Measurements from ENCODE around the gene CNRIP1.
"Not testable (repeated sequence)": the region's sequence is repeated elsewhere in the genome, so short reads cannot be mapped to it uniquely, and the experiment has no call there.

CNRIP1 gene

DNA sequence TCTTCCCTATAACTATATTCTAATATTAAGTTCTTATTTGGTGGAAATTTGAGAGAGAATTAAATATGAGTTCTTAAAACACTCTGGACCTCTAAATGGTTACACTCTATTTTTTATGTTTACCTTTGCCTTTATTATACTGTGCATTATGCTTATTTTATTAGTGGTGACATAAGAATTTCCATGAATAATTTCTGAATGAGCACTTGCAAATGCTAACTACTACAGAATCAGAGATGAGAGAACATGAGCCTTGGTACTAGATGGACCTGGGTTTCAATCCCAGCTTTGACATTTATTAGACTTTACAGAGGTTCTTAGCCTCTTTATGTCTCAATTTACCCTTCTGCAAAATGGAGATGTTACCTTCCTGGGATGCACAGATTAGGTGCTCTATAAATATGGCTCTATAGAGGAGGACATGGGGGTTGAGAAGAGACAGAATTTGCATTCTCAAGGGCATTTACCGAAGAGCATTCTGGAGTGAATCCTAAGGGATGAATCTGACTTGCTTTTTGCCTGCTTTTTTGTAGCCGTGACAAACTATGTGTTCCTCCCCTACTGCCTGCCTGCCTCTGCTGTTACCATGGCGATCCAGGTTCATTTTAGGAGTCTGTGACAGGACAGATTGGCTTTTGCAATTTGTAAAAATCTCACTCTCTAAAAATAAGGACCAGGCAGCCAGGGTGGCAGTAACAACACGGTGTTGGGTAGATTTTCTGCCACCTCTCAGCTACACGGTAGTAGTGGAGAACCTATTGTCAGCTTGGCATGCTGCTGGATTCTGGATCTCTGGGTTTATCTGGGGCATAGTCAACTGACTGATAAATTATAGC is 20.7 kb upstream of the CNRIP1 start:
- DNase-seq (ENCODE audit: low read depth in 3 of 3), result no peak

DNA sequence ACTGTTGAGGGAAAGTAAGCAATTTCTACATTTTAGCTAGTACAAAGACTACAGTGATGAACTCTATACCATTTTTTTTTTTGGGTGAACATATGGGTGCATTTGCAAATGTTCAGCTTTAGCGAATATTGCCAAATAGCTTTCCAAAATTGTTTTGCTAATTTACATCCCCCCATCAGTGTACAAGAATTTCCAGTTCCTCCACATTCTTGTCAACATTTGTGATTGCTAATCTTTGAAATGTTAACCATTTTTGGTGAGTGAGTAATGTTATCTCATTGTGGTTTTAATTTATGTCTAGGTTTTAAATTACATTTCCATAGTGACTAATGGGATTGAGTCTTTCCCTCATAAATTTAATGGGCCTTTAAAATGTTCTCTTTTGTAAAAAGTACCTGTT is 16.4 kb upstream of the CNRIP1 start:
- no peak for DNase-seq (ENCODE audit: low read depth in 3 of 3)

DNA sequence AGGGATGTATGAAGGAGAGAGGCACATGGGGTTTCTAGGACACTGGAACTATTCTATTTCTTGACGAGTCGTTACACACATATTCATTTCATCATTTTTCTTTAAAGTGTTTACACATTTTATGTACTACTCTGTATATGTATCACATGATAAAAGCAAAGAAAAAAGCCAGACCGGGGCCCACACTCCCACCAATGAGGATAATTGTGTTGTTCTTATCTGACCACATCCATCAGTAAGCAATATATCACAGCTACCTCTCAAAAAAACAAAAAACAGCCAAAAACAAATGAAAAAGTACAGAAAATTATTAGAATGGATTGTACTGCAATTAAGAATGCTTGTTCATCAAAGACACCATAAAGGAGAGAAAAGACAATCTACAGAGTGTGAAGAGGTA is 14.2 kb upstream of the CNRIP1 start:
- DNase-seq (ENCODE audit: low read depth in 3 of 3), result no peak

DNA sequence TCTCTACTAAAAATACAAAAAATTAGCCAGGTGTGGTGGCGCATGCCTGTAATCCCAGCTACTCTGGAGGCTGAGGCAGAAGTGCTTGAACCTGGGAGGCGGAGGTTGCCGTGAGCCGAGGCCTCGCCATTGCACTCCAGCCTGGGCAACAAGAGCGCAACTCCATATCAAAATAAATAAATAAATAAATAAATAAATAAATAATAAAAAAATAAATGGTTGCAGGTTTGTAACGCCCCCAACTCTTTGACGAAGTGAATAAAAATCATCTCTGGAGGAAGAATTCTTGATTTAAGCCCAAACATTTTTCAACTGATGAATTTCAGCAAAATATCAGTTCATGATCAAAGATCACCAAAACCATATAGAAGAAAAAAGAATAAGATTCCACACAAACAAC is 13.3 kb upstream of the CNRIP1 start:
- DNase-seq (ENCODE audit: low read depth in 3 of 3), result no peak

DNA sequence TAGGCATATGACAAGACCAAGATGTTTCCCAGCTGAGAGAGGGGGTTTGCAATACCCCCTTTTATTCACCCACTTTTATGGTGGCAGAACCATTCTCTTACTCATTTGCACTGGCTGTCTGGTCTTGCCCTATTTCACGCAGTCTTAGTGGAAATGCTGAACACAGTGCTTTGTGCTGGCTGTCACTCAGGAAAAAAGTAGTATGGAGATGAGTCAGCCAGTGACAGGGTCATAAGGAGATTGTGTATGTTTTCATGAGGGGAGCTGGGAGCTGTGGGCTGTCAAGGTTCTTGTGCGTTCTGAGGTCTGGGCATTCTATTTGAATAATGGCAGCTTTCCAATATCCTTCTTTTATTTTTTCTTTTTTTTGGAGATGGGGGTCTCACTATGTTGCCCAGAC is 10.9 kb upstream of the CNRIP1 start:
- no peak for DNase-seq (ENCODE audit: low read depth in 3 of 3)

DNA sequence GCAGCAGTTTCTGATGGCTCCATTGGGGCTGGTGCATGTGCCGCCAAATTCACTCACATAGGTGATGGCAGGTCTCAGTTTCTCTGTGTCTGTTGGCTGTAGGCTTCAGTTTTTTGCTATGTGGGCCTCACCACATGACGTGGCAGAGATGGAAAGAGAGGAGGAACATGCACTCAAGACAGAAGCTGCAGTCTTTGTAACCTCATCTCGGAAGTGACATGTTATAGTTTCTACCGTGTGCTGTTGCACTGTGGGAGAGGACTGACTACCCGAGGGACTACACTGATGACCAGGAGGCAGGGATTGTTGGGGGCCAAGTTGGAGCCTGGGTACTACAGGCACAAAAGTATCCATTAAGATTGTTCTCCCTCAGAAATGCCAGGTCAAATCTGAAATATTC is 9.2 kb upstream of the CNRIP1 start:
- DNase-seq (ENCODE audit: low read depth in 3 of 3), result no peak

DNA sequence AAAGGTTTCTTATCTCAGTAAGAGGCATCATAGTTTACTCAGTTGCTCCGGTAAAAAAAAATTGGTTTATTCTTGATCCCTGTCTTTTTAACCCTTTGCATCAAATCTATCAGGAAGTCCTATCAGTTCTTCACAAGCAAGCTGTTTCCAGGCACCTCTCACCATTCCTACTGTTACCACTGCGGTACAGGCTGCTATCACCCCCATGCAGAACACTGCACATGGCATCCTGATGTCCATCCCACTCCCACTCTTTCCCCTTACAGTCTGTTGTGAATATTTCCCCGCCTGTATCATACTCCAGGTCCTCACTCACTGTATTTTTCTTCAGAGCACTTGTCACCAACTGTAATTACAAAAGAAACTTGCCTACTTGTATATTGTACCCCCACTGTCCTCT is 5.3 kb upstream of the CNRIP1 start:
- DNase-seq (ENCODE audit: low read depth in 3 of 3), result no peak

DNA sequence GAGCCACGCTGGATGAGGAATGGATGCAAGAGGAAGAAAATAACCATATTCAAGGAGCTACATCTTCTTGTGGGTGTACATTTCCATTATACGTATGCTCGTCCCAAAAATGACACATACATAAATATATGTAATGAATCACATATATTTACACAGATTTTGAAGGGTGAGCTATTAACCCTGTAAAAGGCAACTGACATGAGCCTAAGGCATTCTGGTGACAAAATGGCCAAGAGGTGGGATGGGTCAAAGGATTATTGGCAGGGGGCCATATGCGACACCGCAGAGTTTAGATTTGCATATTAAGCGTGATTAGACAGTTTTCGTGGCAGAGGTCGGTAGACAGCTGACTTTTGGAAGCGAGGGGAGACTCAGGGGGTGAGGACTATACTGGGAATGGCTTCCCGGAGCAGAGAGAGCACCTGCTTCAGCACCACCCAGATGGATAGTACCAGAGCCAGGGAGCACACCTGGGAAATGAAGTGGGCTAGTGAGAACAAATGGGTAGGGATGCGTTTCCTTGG is 431 bp upstream of the CNRIP1 start:
- no peak for DNase-seq (ENCODE audit: low read depth in 3 of 3)

DNA sequence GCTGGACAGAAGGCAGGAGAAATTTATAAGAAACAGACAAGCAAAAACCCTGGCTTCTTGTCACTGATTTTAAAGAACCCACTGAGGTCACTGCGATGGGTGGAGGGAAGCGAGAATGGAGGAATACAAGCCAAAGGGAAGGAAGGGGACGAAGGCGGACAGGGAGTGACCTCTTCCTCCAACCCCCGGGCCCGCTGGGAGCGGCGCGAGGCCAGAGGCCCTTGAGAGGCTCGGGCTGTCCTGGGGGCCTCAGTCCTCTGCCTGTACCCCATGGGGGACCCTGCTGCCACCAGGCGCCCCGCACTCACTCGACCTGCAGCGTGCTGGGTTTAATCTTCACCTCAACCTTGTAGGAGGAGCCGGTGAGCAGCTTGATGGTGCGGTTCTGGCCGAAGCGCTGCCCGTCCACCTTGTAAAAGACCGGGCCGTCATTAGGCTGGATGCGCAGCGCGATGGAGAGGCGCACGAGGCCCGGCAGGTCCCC is 793 bp downstream of the CNRIP1 start:
- DNase-seq (ENCODE audit: low read depth in 3 of 3), result no peak

DNA sequence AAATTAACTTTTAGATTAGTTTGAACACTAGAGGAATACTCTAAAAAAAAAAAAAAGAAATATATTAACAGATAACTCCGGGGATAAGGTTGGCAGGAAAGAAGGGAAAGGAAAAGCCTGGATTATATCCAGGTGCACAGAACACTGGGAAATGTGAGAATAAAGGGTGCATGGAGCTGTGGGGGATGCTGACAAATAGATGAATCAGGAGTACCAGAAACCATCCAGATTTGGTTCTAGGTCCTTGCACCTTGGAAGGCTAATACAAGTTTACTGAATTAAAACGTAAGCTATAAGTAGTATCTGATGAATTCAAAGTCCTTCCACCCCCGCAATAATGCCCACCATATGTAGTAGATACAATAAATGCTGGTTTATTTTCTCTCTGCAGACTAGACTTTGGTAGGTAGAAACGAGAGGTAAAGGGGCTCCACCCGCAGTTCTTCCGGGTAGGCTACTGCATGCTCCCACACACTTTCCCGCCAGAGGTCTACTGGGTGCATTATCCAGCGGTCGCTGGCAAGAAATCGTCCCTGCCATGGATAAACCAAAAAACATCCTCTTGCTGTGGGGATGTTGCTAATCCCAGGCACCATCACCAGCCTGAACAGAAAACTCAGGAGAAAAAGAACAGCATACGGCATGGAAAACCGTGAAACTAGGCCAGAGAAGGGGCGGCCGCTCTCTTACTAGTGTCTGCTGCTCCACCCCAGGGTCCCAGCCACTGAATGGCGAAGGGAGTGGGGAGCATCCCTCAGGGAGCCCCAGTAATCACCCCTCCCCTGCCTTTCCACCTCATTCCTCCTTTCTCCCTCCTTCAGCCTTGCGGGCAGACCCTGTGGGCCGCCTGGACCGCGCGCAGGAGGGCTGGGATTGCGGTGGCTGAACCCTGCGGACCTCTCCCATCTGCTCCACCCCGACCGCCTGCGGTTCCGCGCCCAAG is 1.5 kb downstream of the CNRIP1 start:
- no peak for DNase-seq (ENCODE audit: low read depth in 3 of 3)

DNA sequence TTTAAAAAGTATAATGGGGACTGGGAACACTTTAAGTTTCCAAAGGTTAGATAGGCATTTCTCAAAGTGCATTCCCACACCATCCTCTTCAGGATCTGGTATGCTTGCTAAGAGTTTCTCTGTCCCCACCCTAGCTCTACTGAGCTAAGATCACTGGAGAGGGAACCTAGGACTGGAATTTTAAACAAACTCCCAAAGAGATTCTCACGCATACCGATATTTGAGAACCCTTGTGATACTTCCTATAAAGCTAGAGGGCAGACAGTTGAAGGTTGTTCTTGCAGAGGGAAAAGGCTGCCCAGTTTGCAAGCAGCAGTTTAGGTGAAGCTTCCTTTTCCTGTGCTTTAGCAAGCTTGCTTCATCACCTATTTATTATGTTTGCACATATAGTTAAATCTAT is 3.6 kb downstream of the CNRIP1 start:
- DNase-seq (ENCODE audit: low read depth in 3 of 3), result no peak

DNA sequence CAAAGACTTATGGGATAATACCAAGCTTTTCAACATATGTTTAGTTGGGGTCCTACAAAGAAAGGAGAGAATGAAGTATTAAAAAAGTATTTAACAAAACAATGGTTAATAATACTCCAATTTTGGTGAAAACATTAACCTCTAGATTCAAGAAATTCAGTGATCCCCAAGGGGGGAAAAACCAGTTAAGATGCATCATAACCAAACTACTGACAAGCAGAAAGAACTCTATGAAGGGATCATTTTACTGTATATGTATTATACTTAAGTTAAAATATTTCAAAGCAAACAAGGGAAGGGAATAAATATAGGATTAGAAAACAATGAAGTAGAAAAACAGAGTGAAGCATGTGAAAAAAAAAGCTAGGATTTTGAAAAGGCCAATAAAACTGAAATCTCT is 8.7 kb downstream of the CNRIP1 start:
- no peak for DNase-seq (ENCODE audit: low read depth in 3 of 3)

DNA sequence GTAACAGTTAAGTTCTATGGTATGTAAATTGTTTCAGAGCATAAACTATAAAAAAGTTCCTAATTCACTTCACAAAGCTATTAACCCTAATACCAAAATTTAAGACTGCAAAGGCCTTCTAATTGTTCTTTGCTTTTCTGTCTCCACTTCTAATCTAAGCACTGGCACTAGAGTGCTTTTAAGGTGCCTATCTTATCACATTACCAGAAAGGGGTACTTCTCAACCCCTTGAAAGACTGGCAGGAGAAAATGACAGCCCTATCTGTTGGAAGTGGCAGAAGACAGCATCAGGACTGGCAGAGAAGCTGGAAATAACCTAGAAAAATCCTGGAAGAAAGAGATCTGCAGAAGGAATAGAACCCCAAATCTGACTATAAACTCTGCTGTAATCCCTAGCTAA is 10.3 kb downstream of the CNRIP1 start:
- DNase-seq (ENCODE audit: low read depth in 3 of 3), result no peak

DNA sequence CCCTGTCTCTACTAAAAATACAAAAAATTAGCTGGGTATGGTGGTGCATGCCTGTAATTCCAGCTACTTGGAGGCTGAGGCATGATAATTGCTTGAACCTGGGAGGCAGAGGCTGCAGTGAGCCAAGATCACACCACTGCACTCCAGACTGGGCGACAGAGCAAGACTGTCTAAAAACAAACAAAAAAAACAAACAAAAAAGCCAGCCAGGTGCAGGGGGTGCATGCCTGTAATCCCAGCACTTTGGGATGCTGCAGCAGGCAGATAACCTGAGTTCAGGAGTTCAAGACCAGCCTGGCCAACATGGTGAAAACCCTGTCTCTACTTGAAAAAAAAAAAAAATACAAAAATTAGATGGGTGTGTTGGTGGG is 15.9 kb downstream of the CNRIP1 start:
- not testable (repeated sequence) for DNase-seq (ENCODE audit: low read depth in 3 of 3)

DNA sequence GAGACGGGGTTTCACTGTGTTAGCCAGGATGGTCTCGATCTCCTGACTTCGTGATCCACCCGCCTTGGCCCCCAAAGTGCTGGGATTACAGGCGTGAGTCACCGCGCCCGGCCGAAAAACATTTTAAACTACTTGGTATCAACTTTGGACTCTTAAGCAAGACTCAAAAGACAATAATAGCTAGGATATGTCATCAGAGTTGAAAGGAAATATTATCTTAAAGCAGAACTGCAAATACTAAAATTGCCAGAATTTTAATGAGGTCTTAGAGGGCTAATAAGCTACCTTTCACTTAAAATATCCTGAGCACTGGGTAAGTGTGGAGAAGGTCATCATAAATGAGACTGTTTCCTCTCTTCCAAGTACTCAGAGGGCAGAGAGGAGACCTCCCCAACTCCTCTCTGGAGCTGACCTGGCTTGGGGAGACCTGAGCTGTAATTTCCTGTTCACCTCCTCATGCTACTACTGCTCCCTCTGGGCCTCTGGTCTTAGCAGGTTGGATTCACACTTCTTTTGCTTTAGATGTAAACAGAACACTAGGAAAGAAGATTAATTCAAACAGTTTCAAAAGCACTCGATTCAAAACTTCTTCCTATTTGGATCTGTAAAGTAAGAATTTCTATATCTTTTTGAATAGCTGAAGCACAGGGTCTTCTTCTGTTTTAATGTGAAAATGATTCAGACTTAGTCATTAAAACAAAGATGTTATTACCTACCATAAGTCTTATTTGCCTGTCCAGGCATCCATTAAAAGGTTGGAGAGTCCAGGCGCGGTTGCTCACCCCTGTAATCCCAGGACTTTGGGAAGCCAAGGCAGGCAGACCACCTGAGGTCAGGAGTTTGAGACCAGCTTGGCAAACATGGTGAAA is 16.5 kb downstream of the CNRIP1 start:
- no peak for DNase-seq (ENCODE audit: low read depth in 3 of 3)

DNA sequence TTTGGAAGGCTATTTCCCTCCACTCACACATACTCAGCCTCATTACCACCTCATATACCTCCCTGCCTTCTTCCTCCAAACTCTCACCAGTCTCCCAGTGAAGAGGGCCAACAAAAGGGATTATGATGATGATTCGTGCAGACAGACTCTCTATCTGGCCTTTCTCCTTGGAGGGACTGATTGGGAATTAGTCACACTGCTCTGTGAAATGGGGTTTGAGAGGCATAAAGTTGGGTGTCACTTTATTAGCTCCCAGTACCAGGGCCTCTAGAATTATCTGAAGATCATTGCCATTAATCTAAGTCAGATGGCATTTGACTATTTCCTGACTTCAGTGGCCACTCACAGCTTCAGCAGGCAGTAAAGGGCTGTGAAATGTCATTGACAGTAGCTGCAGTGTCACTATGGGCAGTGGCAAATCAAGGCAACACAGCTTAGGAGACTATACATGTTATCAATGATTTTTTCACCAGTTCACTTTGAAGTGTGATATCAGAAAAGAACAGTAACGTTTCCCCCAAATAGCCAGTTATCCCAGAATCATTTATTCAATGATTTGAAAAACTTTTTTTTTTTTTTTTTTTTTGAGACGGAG is 17.4 kb downstream of the CNRIP1 start:
- DNase-seq (ENCODE audit: low read depth in 3 of 3), result no peak

DNA sequence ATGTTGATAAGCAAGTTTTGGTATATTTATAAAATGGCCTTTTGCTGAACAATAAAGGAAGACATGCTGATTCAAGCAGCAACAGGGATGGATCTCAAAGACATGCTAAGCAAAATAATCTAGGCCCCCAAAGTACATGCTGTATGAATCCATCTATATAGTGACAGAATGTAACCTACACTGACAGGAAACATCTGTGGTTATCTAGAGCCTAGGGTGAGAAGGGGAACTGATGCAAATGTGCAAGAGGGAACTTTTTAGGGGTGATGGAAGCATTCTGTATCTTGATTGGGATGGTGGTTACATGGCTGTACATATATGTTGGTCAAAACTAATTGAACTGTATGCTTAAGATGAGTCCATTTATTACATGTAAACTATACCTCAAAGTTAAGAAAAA is 24.2 kb downstream of the CNRIP1 start:
- no peak for DNase-seq (ENCODE audit: low read depth in 3 of 3)

DNA sequence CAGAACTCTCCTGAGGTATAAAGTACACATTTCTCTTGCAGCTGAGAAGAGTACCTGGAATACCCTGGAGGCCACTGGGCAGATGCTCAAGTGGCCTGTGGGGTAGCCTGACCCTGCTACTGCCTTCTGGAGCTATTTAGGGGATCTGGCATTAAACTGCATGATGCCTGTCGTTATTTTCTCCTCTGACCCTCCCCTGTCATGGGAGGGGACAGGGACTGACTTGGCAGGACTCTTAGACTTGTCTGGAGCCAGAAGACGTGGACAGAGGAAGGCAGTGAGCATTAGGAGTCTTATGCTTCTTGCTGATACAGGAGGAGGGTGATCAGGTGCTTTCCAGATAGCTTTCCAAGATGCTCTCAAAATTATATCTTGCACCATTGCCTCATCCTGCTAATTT is 24.8 kb downstream of the CNRIP1 start:
- DNase-seq (ENCODE audit: low read depth in 3 of 3), result no peak

DNA sequence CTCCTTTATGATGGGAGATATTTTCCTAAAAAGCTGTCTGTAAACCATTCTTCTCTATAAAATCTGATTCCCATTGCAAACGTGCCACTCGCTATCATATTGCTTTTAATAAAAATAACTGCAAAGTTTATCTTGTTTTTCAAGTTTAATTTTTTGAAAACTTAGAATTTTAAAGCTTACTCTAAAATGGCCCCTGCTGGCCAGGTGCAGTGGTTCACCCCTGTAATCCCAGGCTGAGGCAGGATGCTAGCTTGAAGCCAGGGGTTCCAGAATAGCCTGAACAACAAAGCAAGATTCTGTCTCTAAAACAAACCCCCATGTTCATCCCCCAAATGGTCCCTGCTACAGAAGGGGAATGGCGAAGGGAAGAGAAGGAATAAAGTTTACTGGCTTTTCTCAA is 25.6 kb downstream of the CNRIP1 start:
- DNase-seq (ENCODE audit: low read depth in 3 of 3), result no peak

DNA sequence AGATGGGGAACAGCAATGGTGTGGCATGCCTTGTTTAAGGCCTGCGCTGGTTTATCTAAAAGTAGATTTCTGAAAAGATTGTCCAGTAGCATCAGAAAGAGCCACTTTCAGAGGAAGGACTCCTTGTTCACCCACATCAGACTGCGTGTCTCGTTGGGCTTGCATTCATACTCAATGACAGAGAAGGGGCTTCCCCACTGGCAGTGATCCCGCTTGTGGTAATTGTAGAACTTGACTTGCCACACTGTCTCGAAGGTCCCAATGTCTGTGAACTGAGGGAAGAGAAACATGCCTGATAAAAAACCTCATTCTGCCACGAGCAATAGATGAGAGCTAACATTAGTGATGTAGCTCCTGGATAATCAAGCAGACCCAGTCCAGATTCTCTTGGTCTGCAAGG is 26.0 kb downstream of the CNRIP1 start:
- DNase-seq (ENCODE audit: low read depth in 3 of 3), result no peak

DNA sequence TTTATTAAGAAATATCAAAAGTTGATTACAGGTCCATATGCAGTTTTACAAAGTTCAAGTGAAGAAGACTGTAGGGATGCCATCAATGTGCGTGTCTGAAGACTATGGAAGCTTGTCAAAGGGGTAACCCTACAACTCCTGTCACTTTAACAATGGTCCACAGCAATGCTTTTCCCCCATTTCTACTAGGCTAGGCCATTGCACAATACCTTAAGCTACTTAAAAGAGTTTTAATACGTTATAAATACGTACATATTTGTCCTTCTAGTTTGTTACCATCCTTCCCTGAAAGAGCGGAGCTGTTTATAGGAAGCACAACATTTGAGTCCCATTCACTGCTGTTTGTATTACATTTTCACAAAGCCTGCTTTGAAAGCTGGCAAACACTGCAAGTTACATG is 26.7 kb downstream of the CNRIP1 start:
- DNase-seq (ENCODE audit: low read depth in 3 of 3), result no peak
